Measurements from ENCODE around the gene MRGPRE.

Gene MRGPRE

GRCh38 chr11:3178349-3178748, 53.9 kb downstream of the MRGPRE start:
- DNase-seq (ENCODE audit: low spot score), result no peak

DNA sequence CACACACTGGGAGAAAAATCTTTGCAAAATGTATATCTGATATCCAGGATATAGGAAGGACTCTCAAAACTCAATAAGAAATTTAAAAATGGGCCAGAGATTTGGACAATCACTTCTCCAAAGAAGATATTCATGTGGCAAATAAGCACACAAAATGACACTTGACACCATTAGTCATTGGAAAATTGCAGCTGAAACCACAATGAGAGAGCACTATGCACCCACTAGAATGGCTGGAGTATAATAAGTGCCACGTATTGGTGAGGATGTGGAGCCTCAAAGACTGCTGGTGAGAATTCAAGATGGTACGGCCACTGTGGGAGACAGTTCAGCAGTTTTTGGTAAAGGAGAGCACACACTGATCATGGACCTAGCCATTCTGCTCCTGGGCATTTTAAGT, 54.3 kb downstream of the MRGPRE start:
- no peak for DNase-seq (ENCODE audit: low spot score)

All from HuH-7 (cell line).